HG03520 (cell line): ENCODE results near the gene ASB14.
"Not testable (repeated sequence)": the region's sequence is repeated elsewhere in the genome, so short reads cannot be mapped to it uniquely, and the experiment has no call there.

Experiments used
- ATAC-seq: cut with Tn5 transposase; IDR thresholded peaks from one replicate; pipeline ENCODE4 v1.9.1; 2021; ENCODE audit warnings: mild to moderate bottlenecking, moderate library complexity; ENCODE audit not compliant: unreplicated experiment

ASB14 gene

GRCh38 chr3:57292159-57292896, at the start of gene ASB14:
TSS of gene ASB14 (minus strand) at chr3:57292685. CDS start at chr3:57292033, 652 bp downstream.
- no peak for ATAC-seq

DNA sequence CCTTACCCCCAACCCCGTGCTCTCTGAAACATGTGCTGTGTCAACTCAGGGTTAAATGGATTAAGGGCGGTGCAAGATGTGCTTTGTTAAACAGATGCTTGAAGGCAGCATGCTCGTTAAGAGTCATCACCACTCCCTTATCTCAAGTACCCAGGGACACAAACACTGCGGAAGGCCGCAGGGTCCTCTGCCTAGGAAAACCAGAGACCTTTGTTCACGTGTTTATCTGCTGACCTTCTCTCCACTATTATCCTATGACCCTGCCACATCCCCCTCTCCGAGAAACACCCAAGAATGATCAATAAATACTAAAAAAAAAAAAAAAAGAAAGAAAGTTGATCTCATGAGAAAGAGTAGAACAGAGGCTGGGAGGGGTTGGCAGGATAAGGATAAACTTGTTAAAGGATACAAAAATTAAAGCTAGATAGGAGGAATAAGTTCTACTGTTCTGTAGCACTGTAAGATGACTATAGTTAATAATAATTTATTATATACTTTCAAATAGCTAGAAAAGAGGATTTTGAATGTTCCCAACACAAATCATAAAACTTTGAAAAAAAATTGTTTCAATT, 46.7 kb upstream of the ASB14 start:
- not testable (repeated sequence) for ATAC-seq

DNA sequence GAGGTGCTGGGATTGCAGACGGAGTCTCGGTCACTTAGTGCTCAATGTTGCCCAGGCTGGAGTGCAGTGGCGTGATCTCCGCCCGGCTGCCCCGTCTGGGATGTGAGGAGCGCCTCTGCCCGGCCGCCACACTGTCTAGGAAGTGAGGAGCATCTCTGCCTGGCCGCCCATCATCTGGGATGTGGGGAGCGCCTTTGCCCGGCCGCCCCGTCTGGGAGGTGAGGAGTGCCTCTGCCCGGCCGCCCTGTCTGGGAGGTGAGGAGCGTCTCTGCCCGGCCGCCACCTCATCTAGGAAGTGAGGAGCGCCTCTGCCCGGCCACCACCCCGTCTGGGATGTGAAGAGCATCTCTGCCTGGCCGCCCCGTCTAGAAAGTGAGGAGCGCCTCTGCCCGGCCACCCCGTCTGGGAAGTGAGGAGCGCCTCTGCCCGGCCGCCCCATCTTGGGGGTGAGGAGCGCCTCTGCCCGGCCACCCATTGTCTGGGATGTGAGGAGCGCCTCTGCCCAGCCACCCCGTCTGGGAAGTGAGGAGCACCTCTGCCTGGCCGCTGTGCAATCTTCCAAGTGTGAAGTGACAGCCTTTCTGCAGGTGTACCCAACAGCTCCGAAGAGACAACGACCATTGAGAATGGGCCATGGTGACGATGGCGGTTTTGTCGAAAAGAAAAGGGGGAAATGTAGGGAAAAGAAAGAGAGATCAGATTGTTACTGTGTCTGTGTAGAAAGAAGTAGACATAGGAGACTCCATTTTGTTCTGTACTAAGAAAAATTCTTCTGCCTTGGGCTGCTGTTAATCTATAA, 46.0 kb upstream of the ASB14 start:
- not testable (repeated sequence) for ATAC-seq

DNA sequence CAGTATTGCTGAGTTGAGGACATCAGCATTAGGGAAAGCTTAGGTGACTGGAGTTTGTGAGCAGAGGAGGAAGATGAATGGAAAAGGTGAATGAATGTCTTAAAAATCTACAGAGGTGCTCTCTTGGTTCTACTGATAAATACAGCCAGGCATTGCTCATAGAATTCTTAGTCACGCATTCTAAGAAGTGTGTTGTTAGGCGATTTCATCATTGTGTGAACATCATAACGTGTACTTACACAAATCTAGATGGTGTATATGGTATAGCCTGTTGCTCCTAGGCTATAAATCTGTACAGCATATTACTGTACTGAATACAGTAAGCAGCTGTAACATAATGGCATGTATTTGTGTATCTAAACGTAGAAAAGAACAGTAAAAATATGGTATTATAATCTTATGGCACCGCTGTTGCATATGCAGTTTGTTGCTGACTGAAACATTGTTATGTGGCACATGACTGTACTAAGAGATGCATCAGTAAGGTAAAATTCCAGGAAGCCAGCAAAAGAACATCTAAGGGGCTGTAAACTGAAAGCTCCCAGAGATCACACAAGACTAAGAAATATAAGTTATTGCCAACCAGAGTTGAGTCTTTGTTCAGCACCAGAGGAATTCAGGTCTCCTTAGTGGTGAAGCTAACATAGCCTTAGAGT, 42.9 kb upstream of the ASB14 start:
- ATAC-seq, result no peak

- no peak for ATAC-seq
Measured at GRCh38 chr3:57331078-57331610, 38.7 kb upstream of the ASB14 start.

- ATAC-seq, result not testable (repeated sequence)
Measured at GRCh38 chr3:57326498-57326897, 34.0 kb upstream of the ASB14 start.

DNA sequence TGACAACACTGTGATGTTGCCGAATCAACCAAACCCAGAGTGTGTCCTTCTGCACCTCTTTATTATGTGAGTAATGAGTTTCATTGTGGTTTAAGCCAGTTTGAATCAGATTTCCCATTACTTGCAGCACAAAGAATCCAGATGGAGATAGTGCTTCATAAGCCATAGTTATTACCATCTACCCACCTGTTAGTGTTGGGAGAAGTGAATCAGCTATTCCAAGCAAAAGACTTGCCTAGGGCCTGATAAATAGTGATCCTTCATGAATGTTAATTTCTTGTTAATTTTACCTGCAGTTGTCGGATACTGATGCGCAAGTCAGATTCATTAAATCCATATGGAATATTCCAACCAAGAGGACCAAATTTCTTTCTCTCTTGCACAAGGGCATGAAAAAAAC, 21.7 kb upstream of the ASB14 start:
- no peak for ATAC-seq

DNA sequence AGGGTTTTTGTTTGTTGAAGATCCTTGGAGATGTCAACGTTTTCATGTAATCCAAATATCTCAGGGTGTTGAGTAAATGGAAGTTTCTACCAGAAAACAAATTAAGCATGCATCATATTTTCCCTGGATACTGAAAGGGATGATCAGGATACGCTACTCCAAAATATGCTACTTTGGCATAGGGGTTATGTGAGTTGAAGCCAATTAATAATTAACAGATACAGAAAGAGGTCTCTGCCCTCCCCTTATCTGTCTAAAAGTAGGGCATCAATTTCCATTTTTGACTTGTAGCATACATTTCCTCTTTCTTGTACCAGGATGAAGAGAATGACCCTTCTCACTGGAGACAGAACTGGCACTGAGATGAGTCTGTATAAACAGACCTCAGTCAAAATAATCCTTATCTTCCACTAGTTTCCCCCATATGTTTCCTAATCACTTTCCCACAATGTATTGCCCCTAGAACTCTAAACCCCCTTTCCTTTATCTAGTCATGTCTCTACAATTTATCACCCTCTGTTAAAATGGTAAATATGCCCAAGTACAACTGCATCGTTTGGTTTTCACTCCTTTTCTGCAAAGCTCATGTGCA, 17.4 kb upstream of the ASB14 start:
- no peak for ATAC-seq

DNA sequence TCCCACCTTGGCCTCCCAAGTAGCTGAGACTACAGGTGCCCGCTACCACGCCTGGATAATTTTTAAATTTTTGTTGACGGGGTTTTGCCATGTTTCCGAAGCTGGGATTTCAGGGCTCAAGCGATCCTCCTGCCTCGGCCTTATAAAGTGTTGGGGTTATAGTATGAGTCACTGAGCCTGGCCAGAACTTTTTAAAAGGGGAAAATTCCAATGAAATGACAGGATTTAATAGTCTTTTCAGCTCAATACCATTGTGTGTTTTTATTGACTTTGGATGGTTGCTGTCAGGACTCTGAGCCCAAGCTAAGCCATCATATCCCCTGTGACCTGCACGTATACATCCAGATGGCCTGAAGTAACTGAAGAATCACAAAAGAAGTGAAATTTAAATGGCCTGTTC, 11.0 kb upstream of the ASB14 start:
- ATAC-seq, result not testable (repeated sequence)

DNA sequence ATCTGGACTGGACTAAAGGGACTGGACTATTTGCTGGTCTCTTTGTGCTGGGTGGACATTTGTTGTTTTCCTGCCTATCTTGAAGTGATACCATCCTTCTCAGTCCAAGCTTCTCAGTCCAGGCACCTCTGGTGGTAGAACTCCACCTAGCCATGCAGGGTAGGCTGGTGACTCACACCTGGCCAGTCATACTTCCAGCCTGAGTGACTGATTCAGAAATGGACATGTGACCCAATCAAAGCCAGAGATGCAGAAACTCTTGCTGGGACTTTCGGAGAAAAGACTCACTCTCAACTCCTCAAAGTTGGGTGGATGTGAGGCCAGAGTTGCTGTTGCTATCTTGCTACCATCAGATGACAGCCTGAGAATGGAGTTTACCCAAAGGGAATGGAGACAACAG, 5.6 kb upstream of the ASB14 start:
- ATAC-seq, result no peak

- no peak for ATAC-seq
Measured at GRCh38 chr3:57292897-57293526, 527 bp upstream of the ASB14 start.

- no peak for ATAC-seq
Measured at GRCh38 chr3:57288403-57288802, 4.1 kb downstream of the ASB14 start.

DNA sequence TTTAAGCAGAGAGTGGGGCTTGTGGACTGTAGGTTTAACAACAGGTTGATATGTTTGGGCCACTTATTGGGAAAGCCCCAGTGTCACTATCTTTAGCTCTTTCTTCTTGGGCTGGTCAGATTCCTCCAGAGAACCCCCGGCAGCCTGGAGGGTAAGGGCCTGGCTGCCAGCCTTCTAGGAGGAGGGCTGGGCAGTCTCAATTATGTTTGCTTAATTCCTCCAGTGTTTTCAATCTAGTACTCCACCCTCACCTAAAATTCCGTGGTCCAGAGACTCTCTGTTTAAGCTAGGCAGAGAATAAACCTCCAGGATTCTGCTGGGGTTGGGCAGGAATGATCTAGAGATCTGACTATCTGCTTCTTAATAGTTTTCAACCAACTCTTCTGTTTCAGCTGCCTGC, 5.3 kb downstream of the ASB14 start:
- no peak for ATAC-seq

- no peak for ATAC-seq
Measured at GRCh38 chr3:57283334-57283733, 9.2 kb downstream of the ASB14 start.

DNA sequence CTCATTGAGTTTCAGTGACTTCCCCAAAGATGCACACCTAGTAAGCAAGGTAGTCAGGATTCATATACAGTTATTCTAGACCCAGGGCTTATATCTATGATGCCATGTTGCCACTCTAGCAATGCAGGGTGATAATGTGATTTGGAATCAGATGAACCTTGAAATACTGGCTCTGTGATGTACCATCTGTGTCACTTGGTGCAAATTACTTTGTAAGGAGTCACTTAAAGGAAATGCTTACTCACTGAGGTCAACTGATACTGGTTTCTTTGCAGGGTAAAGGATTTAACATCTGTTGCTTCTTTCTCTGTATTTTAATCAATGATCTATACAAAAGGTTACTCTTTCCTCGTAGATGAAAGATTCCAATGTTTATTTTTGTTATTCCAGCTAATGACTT, 10.8 kb downstream of the ASB14 start:
- no peak for ATAC-seq

DNA sequence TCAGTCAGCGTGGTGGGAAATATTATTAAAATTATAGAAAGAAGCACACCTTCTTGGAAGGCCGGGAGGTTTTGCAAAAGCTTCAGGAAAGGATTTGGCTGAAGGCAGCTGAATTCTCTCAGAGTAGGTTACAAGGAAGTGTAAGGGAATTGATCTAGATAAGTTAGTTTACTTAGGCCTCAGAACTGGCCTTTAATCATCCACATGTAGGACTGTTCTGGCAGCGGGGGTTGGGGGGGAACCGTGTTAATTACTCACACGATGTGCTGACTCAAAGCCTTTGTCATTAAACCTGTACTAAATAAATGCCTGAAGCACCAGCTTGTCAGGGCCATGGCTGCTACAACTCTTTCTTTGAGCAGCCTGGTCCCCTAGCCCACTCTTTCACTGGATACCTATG, 12.8 kb downstream of the ASB14 start:
- ATAC-seq, result no peak

DNA sequence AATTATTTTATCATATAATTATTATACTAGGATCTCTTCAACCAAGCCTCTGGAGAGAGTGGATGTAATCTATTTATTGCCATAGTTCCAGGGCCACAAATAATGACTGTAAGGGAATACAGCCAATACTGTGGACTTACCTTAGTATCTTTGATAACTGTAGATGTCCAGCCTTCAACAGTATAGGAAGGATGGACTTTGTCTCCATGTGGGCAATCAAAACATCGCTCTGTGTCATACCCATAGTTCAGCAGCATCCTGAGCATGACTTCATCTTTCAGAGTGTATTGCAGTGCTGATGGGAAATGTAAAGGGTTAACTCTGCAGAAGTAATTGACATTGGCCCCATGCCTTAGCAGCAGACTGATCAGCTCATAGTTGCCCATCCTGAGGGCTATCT, 14.2 kb downstream of the ASB14 start:
- ATAC-seq, result no peak

DNA sequence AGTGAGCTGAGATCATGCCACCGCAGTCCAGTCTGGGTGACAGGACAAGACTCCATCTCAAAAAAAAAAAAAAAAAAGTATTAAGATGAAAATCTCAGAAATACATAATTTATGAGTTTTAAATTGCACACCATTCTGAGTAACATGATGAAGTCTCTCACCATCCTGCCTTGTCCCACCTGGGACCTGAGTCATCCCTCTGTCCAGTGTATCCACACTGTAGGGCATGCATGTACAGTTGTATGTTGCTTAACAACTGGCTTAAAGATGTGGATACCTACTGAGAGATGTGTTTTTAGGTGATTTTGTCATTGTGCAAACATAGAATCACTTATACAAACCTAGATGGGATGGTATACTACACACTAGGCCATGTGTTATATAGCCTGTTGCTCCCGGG, 17.1 kb downstream of the ASB14 start:
- no peak for ATAC-seq

DNA sequence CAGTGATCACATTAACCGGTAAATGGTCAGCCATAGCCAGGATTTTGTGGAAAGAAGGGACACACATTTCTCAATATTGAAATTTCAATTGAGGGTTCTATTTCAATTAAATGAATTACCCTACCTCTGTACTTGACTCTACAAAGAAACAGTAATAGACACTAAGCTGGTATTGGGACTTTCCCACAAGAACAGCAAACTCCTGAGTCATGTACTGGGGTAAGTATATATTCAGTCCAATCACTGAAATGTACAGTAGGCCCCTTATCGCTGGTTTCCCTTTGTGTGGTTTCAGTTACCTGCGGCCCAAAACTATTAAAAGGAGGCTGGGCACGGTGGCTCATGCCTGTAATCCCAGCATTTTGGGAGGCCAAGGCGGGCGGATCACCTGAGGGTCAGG, 17.6 kb downstream of the ASB14 start:
- ATAC-seq, result no peak

- ATAC-seq, result no peak
Measured at GRCh38 chr3:57268416-57268815, 24.1 kb downstream of the ASB14 start.
